22Rv1 (cell line): ENCODE measurements around the gene IFIT5.

Experiments
- ZFX ChIP-seq: fragments of 450-650 bp; IDR thresholded peaks from 2 replicates; pipeline ENCODE4 v1.6.1; 2017; ENCODE audit warnings: antibody characterized with exemption, borderline replicate concordance
- TF ChIP-seq, protein P1 (sequence below): fragments of 450-650 bp; IDR thresholded peaks from 2 replicates; pipeline ENCODE4 v1.5.1; 2017; ENCODE audit warnings: mild to moderate bottlenecking

DNA sequence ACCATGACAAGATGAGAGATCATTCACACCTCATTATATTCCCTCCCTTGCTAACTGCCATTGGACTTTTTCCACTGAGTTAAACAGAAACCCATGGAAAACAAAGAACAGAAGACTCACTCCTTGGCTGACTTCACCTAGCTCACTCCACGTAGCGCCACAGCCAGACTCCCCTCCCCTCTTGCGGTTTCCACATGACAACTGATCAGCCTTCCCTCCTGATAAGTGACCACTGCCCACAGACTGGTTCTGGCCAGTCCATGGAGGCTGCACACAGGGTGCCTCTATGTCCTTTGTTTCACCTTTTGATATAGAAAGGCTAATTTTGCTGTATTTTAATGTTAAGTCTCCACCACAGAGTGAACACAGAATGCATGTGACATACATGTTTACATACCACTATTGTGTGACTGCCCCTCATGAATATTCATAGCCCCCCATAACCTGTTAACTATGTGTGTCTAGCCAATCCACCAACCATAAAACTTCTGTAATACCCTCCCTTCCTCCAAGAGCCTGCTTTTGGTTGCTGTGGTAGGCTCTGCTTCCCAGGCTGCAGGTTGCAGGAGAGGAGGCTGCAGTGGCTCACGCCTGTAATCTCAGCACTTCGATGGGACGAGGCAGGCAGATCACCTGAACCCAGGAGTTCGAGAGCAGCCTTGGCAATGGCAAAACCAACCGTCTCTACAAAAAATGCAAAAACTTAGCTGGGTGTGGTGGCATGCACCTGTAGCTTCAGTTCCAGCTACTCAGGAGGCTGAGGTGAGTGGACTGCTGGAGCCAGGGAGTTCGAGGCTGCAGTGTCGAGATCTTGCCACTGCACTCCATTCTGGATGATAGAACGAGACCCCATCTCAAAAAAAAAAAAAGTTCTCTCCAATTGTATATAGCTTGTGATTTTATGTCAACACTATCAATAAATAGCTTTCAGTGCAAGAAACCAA, 10.0 kb upstream of the IFIT5 start:
- TF ChIP-seq, protein P1, sequence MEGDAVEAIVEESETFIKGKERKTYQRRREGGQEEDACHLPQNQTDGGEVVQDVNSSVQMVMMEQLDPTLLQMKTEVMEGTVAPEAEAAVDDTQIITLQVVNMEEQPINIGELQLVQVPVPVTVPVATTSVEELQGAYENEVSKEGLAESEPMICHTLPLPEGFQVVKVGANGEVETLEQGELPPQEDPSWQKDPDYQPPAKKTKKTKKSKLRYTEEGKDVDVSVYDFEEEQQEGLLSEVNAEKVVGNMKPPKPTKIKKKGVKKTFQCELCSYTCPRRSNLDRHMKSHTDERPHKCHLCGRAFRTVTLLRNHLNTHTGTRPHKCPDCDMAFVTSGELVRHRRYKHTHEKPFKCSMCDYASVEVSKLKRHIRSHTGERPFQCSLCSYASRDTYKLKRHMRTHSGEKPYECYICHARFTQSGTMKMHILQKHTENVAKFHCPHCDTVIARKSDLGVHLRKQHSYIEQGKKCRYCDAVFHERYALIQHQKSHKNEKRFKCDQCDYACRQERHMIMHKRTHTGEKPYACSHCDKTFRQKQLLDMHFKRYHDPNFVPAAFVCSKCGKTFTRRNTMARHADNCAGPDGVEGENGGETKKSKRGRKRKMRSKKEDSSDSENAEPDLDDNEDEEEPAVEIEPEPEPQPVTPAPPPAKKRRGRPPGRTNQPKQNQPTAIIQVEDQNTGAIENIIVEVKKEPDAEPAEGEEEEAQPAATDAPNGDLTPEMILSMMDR = no peak
- TF ChIP-seq ZFX = no peak
